ENCODE results near the gene STARD9. TPM values are rescaled to one million over a fixed set of nuclear protein-coding genes. Genes with fewer than 3 reads are reported as not detected.

STARD9 gene
- total RNA-seq, 1 experiment from 2014 or later = 5.0 TPM

DNA sequence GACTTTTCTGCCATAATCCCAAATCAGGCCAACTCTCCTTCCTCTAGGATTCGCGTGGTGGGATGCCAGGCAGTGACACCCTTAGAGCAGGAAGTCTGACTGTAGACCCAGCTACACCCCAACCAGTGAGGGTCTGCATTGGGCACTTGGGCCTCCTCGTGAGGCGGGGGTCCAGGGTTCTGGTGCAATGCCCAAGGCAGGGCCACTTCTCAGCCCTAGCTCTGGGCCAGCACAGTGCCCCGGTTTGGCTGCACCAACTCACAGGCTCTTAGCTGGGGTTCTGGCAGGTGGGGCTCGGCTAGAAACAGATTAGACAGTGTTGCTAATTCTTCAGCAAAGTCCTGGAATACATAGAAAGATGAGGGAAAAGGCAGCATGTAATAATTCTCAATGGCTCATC, 148.9 kb downstream of the STARD9 start:
- no TSS peak for BruUV-seq (replicated peaks)
- CTCF ChIA-PET = no interaction called here

DNA sequence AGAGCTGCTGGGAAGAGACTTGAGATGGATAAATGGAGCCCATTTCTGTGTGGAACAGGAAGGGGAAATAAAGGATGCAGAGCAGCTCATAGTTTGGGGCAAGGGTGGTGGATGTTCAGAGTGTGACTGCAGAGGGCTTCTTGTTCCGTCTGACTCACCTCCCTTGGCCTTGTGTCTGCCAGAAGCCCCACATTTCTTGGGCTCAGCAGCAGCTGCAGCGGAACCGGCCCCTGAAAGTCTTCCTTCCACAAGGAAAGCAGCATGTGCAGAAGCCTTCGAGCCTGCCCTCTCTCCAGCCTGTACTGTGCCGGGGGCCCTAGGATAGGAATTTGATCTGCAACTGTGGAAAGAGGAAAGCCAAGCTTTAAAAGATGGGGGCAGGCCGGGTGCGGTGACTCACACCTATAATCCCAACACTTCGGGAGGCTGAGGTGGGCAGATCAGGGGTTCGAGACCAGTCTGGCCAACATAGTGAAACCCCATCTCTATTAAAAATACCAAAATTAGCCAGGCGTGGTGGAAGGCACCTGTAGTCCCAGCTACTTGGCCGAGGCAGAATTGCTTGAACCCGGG, 150.0 kb downstream of the STARD9 start:
- RAD21 ChIA-PET (ENCODE audit: low non-redundant PET in 1 of 2, low total read pairs in 2 of 2, uncharacterized antibody in 2 of 2, unreplicated experiment in 2 of 2) = no interaction called here
- CTCF ChIA-PET = interaction anchor here (0.7 kb wide), 1 partner anchor 26 kb away, joined by 3 read pairs; no protein-coding TSS in a partner anchor
- intact Hi-C loops (cut with micrococcal nuclease) = no loop called here

More for the DNA sequence above, 148.9 kb downstream of the STARD9 start:
- H4K20me1 ChIP-seq (ENCODE audit: insufficient read depth) = no peaks in the 10 kb centered on the region
- no peaks in the 10 kb centered on the region for H3K9me2 ChIP-seq (ENCODE audit: insufficient read depth)
- ChIA-PET POLR2A (no interaction called here), RAD21 (ENCODE audit: low non-redundant PET in 1 of 2, low total read pairs in 2 of 2, uncharacterized antibody in 2 of 2, unreplicated experiment in 2 of 2) (no interaction called here)
- H2AFZ ChIP-seq (ENCODE audit: low read depth, low read length, poor library complexity, severe bottlenecking) = no peak overlapping the region
- DNase-seq (ENCODE audit: low read depth, low spot score) (no peak), ATAC-seq (no peak)
- H3K4me3 ChIP-seq (replicated peaks in 1 of 2; ENCODE audit: low read depth in 1 of 2, low read length in 2 of 2) = no peak overlapping the region
- H3K4me1 ChIP-seq (ENCODE audit: control insufficient read depth in 1 of 2, insufficient read depth in 2 of 2, low read length in 2 of 2) = no peaks in the 10 kb centered on the region
- intact Hi-C loops (cut with micrococcal nuclease) = no loop called here
- H3K9me3 ChIP-seq (ENCODE audit: control insufficient read depth in 1 of 2, insufficient read depth in 1 of 2, low read depth in 1 of 2, low read length in 2 of 2) = no peaks in the 10 kb centered on the region
- TF ChIP-seq ELF1 (IDR thresholded peaks at IDR 0.05; ENCODE audit: borderline replicate concordance, low read depth) = no peak
- TF ChIP-seq, protein P1, sequence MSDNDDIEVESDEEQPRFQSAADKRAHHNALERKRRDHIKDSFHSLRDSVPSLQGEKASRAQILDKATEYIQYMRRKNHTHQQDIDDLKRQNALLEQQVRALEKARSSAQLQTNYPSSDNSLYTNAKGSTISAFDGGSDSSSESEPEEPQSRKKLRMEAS (IDR thresholded peaks at IDR 0.05) = no peak
- no peak for TF ChIP-seq ZFX (IDR thresholded peaks at IDR 0.05)
- no peak for TF ChIP-seq CEBPB (IDR thresholded peaks at IDR 0.05; ENCODE audit: low read depth)
- no peak for TF ChIP-seq SIN3A (IDR thresholded peaks at IDR 0.05; ENCODE audit: low read depth)
- TF ChIP-seq SP1 (IDR thresholded peaks at IDR 0.05; ENCODE audit: low read depth) = no peak
- TF ChIP-seq YY1 (IDR thresholded peaks at IDR 0.05; ENCODE audit: extremely low read depth, insufficient replicate concordance, low read depth, low read length) = no peak
- TF ChIP-seq ZNF274 (IDR thresholded peaks at IDR 0.05; ENCODE audit: low read depth, low read length) = no peak
- H3K4me2 ChIP-seq (ENCODE audit: low read length) = no peak overlapping the region
- no peaks in the 10 kb centered on the region for H3K79me2 ChIP-seq (ENCODE audit: insufficient read depth, low read length)
- no peaks in the 10 kb centered on the region for H3K27me3 ChIP-seq (ENCODE audit: insufficient read depth, low read length)
- H3K36me3 ChIP-seq (ENCODE audit: control insufficient read depth in 1 of 2, insufficient read depth in 2 of 2, low read length in 2 of 2) = peaks cover 12 to 20% of the 10 kb centered on the region in 2 experiments; a peak in 3 of 4 replicates
- no peak overlapping the region for H3K9ac ChIP-seq (ENCODE audit: low read length)
- no peak overlapping the region for H3K27ac ChIP-seq (ENCODE audit: low read depth, low read length)

More for the DNA sequence above, 150.0 kb downstream of the STARD9 start:
- no peak overlapping the region for H2AFZ ChIP-seq (ENCODE audit: low read depth, low read length, poor library complexity, severe bottlenecking)
- H3K79me2 ChIP-seq (ENCODE audit: insufficient read depth, low read length) = no peaks in the 10 kb centered on the region
- H4K20me1 ChIP-seq (ENCODE audit: insufficient read depth) = no peaks in the 10 kb centered on the region
- DNase-seq (ENCODE audit: low read depth, low spot score) = no peak
- POLR2A ChIA-PET = no interaction called here
- BruUV-seq (replicated peaks) = no TSS peak
- H3K9ac ChIP-seq (ENCODE audit: low read length) = no peak overlapping the region
- H3K4me1 ChIP-seq (ENCODE audit: control insufficient read depth in 1 of 2, insufficient read depth in 2 of 2, low read length in 2 of 2) = no peaks in the 10 kb centered on the region
- H3K36me3 ChIP-seq (ENCODE audit: control insufficient read depth in 1 of 2, insufficient read depth in 2 of 2, low read length in 2 of 2) = peaks cover 18 to 27% of the 10 kb centered on the region in 2 experiments; a peak in 3 of 4 replicates
- H3K27me3 ChIP-seq (ENCODE audit: insufficient read depth, low read length) = no peaks in the 10 kb centered on the region
- ATAC-seq = no peak
- H3K27ac ChIP-seq (ENCODE audit: low read depth, low read length) = no peak overlapping the region
- TF ChIP-seq EZH2 (IDR thresholded peaks at IDR 0.05) (no peak), SIN3A (IDR thresholded peaks at IDR 0.05; ENCODE audit: low read depth) (no peak), SRF (IDR thresholded peaks at IDR 0.05; ENCODE audit: low read depth) (no peak), POLR2AphosphoS5 (IDR thresholded peaks at IDR 0.05; ENCODE audit: low read depth, low read length) (no peak), CBX3 (IDR thresholded peaks at IDR 0.05; ENCODE audit: low read depth) (no peak), JUND (IDR thresholded peaks at IDR 0.05) (no peak), SP1 (IDR thresholded peaks at IDR 0.05; ENCODE audit: low read depth) (no peak), ZFX (IDR thresholded peaks at IDR 0.05) (no peak), FOSL1 (IDR thresholded peaks at IDR 0.05; ENCODE audit: low read depth) (no peak), RAD21 (IDR thresholded peaks at IDR 0.05; ENCODE audit: low read depth) (no peak)
- TF ChIP-seq, protein P2, sequence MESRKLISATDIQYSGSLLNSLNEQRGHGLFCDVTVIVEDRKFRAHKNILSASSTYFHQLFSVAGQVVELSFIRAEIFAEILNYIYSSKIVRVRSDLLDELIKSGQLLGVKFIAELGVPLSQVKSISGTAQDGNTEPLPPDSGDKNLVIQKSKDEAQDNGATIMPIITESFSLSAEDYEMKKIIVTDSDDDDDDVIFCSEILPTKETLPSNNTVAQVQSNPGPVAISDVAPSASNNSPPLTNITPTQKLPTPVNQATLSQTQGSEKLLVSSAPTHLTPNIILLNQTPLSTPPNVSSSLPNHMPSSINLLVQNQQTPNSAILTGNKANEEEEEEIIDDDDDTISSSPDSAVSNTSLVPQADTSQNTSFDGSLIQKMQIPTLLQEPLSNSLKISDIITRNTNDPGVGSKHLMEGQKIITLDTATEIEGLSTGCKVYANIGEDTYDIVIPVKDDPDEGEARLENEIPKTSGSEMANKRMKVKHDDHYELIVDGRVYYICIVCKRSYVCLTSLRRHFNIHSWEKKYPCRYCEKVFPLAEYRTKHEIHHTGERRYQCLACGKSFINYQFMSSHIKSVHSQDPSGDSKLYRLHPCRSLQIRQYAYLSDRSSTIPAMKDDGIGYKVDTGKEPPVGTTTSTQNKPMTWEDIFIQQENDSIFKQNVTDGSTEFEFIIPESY (IDR thresholded peaks at IDR 0.05; ENCODE audit: extremely low read depth, insufficient replicate concordance, low read length) = no peak
- TF ChIP-seq, protein P3, sequence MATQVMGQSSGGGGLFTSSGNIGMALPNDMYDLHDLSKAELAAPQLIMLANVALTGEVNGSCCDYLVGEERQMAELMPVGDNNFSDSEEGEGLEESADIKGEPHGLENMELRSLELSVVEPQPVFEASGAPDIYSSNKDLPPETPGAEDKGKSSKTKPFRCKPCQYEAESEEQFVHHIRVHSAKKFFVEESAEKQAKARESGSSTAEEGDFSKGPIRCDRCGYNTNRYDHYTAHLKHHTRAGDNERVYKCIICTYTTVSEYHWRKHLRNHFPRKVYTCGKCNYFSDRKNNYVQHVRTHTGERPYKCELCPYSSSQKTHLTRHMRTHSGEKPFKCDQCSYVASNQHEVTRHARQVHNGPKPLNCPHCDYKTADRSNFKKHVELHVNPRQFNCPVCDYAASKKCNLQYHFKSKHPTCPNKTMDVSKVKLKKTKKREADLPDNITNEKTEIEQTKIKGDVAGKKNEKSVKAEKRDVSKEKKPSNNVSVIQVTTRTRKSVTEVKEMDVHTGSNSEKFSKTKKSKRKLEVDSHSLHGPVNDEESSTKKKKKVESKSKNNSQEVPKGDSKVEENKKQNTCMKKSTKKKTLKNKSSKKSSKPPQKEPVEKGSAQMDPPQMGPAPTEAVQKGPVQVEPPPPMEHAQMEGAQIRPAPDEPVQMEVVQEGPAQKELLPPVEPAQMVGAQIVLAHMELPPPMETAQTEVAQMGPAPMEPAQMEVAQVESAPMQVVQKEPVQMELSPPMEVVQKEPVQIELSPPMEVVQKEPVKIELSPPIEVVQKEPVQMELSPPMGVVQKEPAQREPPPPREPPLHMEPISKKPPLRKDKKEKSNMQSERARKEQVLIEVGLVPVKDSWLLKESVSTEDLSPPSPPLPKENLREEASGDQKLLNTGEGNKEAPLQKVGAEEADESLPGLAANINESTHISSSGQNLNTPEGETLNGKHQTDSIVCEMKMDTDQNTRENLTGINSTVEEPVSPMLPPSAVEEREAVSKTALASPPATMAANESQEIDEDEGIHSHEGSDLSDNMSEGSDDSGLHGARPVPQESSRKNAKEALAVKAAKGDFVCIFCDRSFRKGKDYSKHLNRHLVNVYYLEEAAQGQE (IDR thresholded peaks at IDR 0.05; ENCODE audit: low read depth) = no peak
- no peaks in the 10 kb centered on the region for H3K9me3 ChIP-seq (ENCODE audit: control insufficient read depth in 1 of 2, insufficient read depth in 1 of 2, low read depth in 1 of 2, low read length in 2 of 2)
- H3K4me2 ChIP-seq (ENCODE audit: low read length) = no peak overlapping the region
- no peaks in the 10 kb centered on the region for H3K9me2 ChIP-seq (ENCODE audit: insufficient read depth)
- no peak overlapping the region for H3K4me3 ChIP-seq (replicated peaks in 1 of 2; ENCODE audit: low read depth in 1 of 2, low read length in 2 of 2)
